IMR-90 (cell line): ENCODE results near the gene RPS6KA5. TPM values are rescaled to one million over a fixed set of nuclear protein-coding genes. Genes with fewer than 3 reads are reported as not detected.

Experiments used
- ATAC-seq: fragments of 200-7000 bp; cut with Tn5 transposase; 2 replicates; pipeline ENCODE4 v1.9.1; 2020; ENCODE audit warnings: low read depth, mild to moderate bottlenecking, moderate library complexity
- BruUV-seq: library from RNA; stranded (reverse); fragments of 400-500 nt; replicated peaks from 2 replicates; lab custom pipeline; 2021; lab: Mats Ljungman, UMichigan
- CTCF ChIA-PET: fragments of 300-600 bp; formaldehyde crosslinking; extraction: SDS; loops from one replicate; lab custom pipeline; 2021; ENCODE audit warnings: antibody characterized with exemption; lab: Yijun Ruan, JAX
- POLR2A ChIA-PET: fragments of 300-600 bp; sonication (Branson Sonifier 250); formaldehyde crosslinking; loops from one replicate; lab custom pipeline; 2022; ENCODE audit warnings: antibody characterized with exemption; ENCODE audit not compliant: unreplicated experiment; lab: Charles Lee
- DNase-seq: peaks from one replicate; pipeline ENCODE4 v3.0.0; 2013
- H2AFZ ChIP-seq: replicated peaks from 2 replicates; pipeline ENCODE3; 2013; ENCODE audit warnings: low read length, mild to moderate bottlenecking; ENCODE audit not compliant: poor library complexity
- H2AK5ac ChIP-seq: 2 replicates; pipeline ENCODE4 v1.6.1; 2013; ENCODE audit warnings: low read depth, low read length, inconsistent platforms
- H2AK9ac ChIP-seq: replicated peaks from 2 replicates; pipeline ENCODE3; 2013; ENCODE audit warnings: mild to moderate bottlenecking, low read depth, low read length, moderate library complexity; ENCODE audit not compliant: poor library complexity
- H2BK120ac ChIP-seq: 2 replicates; pipeline ENCODE4 v1.6.1; 2013; ENCODE audit warnings: low read depth, low read length, inconsistent platforms
- H2BK15ac ChIP-seq: 3 replicates; pipeline ENCODE4 v1.6.1; 2013; ENCODE audit warnings: low read depth, low read length, inconsistent platforms
- H2BK20ac ChIP-seq: 2 replicates; pipeline ENCODE4 v1.6.1; 2013; ENCODE audit warnings: low read depth, mild to moderate bottlenecking, inconsistent platforms, low read length, moderate library complexity
- H2BK5ac ChIP-seq: 2 replicates; pipeline ENCODE4 v1.6.1; 2013; ENCODE audit warnings: mild to moderate bottlenecking, low read depth, low read length, inconsistent platforms; ENCODE audit not compliant: poor library complexity, severe bottlenecking
- H3K14ac ChIP-seq: replicated peaks from 2 replicates; pipeline ENCODE4 v1.6.1; 2013; ENCODE audit warnings: low read depth, low read length, inconsistent platforms
- H3K18ac ChIP-seq: 2 replicates; pipeline ENCODE4 v1.6.1; 2013; ENCODE audit warnings: low read depth, low read length, control low read depth
- H3K23ac ChIP-seq: 2 replicates; pipeline ENCODE4 v1.6.1; 2013; ENCODE audit warnings: low read depth, low read length, inconsistent platforms
- H3K27ac ChIP-seq: 2 replicates; pipeline ENCODE4 v1.5.1; 2013; ENCODE audit warnings: mild to moderate bottlenecking, control low read depth, low read length; ENCODE audit not compliant: insufficient read depth
- H3K27me3 ChIP-seq: 2 replicates; pipeline ENCODE4 v1.6.1; 2013; ENCODE audit warnings: low read length; ENCODE audit not compliant: control insufficient read depth, insufficient read depth
- H3K36me3 ChIP-seq: 2 replicates; pipeline ENCODE4 v1.6.1; 2013; ENCODE audit warnings: low read length, mixed read lengths; ENCODE audit not compliant: control insufficient read depth, insufficient read depth
- H3K4ac ChIP-seq: 2 replicates; pipeline ENCODE4 v1.6.1; 2013; ENCODE audit warnings: low read depth, low read length, inconsistent platforms
- H3K4me1 ChIP-seq: 2 replicates; pipeline ENCODE4 v1.6.1; 2013; ENCODE audit warnings: low read length, mixed read lengths; ENCODE audit not compliant: control insufficient read depth, insufficient read depth
- H3K4me2 ChIP-seq: 2 replicates; pipeline ENCODE4 v1.6.1; 2013; ENCODE audit warnings: low read depth, mild to moderate bottlenecking, control low read depth, low read length, moderate library complexity
- H3K4me3 ChIP-seq: 2 replicates; pipeline ENCODE4 v1.5.1; 2013; ENCODE audit warnings: low read depth, mild to moderate bottlenecking, control low read depth, low read length, moderate library complexity; ENCODE audit not compliant: insufficient read depth
- H3K56ac ChIP-seq: 2 replicates; pipeline ENCODE4 v1.6.1; 2013; ENCODE audit warnings: low read length, inconsistent platforms; ENCODE audit not compliant: insufficient read depth; ENCODE audit errors: extremely low read depth
- H3K79me1 ChIP-seq, 2 experiments: 2 replicates each; pipeline ENCODE4 v1.6.1; 2013; ENCODE audit warnings: low read length in 2 of 2, inconsistent platforms in 1 of 2, low read depth in 1 of 2
- H3K9ac ChIP-seq: 2 replicates; pipeline ENCODE4 v1.6.1; 2013; ENCODE audit warnings: low read depth, low read length, control low read depth
- H3K9me1 ChIP-seq: 2 replicates; pipeline ENCODE4 v1.6.1; 2013; ENCODE audit warnings: low read length, inconsistent platforms; ENCODE audit not compliant: insufficient read depth
- H3K9me3 ChIP-seq: 2 replicates; pipeline ENCODE4 v1.6.1; 2013; ENCODE audit warnings: low read length; ENCODE audit not compliant: control insufficient read depth, insufficient read depth
- H4K20me1 ChIP-seq: 2 replicates; pipeline ENCODE4 v1.6.1; 2013; ENCODE audit warnings: low read length, inconsistent platforms; ENCODE audit not compliant: insufficient read depth
- H4K5ac ChIP-seq: 2 replicates; pipeline ENCODE4 v1.6.1; 2013; ENCODE audit warnings: mild to moderate bottlenecking, low read depth, low read length, control low read depth
- H4K8ac ChIP-seq, 2 experiments: 2 replicates each; pipeline ENCODE4 v1.6.1; 2013; ENCODE audit warnings: low read depth in 2 of 2, low read length in 2 of 2, control low read depth in 1 of 2, inconsistent platforms in 1 of 2
- H4K91ac ChIP-seq: 2 replicates; pipeline ENCODE4 v1.6.1; 2013; ENCODE audit warnings: low read depth, low read length, inconsistent platforms; ENCODE audit not compliant: insufficient read depth
- BHLHE40 ChIP-seq: fragments of 150-350 bp; IDR thresholded peaks from 2 replicates; pipeline ENCODE4 v1.6.1; 2016; ENCODE audit warnings: mild to moderate bottlenecking, low read depth, low read length
- CEBPB ChIP-seq: IDR thresholded peaks from 2 replicates; pipeline ENCODE4 v1.6.1; 2012; ENCODE audit warnings: low read depth, low read length, improper control_type of control experiment
- CHD1 ChIP-seq: IDR thresholded peaks from 2 replicates; pipeline ENCODE4 v1.6.1; 2012; ENCODE audit warnings: low read depth, low read length, improper control_type of control experiment
- MAFK ChIP-seq: IDR thresholded peaks from 2 replicates; pipeline ENCODE4 v1.6.1; 2012; ENCODE audit warnings: low read depth, low read length, improper control_type of control experiment
- MXI1 ChIP-seq: IDR thresholded peaks from 2 replicates; pipeline ENCODE4 v1.6.1; 2012; ENCODE audit warnings: low read depth, mild to moderate bottlenecking, low read length, moderate library complexity, borderline replicate concordance
- NFE2L2 ChIP-seq: fragments of 150-350 bp; IDR thresholded peaks from 2 replicates; pipeline ENCODE4 v1.6.1; 2016; ENCODE audit warnings: low read depth, mild to moderate bottlenecking, low read length
- POLR2A ChIP-seq: IDR thresholded peaks from 2 replicates; pipeline ENCODE4 v1.6.1; 2012; ENCODE audit warnings: mild to moderate bottlenecking, low read depth, low read length
- RAD21 ChIP-seq: IDR thresholded peaks from 2 replicates; pipeline ENCODE4 v1.6.1; 2012; ENCODE audit warnings: low read length, improper control_type of control experiment
- RFX5 ChIP-seq: IDR thresholded peaks from 2 replicates; pipeline ENCODE4 v1.8.0; 2012; ENCODE audit warnings: low read depth, mild to moderate bottlenecking, low read length, moderate library complexity
- SMC3 ChIP-seq: fragments of 150-350 bp; IDR thresholded peaks from 2 replicates; pipeline ENCODE4 v1.6.1; 2016; ENCODE audit warnings: low read depth, mild to moderate bottlenecking, antibody characterized with exemption, low read length, moderate library complexity
- dilution Hi-C: fragments of 300-500 bp; cut with HindIII; formaldehyde crosslinking; loops from one replicate; pipeline ENCODE4 v1.14.3; 2018; ENCODE audit warnings: low sequenced_read_pairs; ENCODE audit not compliant: unreplicated experiment
- in situ Hi-C: fragments of 300-500 bp; cut with MboI; formaldehyde crosslinking; loops from 3 replicates; pipeline ENCODE4 v1.14.3; 2019; ENCODE audit warnings: low sequenced_read_pairs, inconsistent platforms, mixed read lengths
- intact Hi-C: fragments of 100-400 bp; cut with micrococcal nuclease; formaldehyde crosslinking; loops from 2 replicates; pipeline ENCODE4 v1.10.0; 2022
- polyA plus RNA-seq, 3 experiments: library from polyadenylated mRNA; depleted of rRNA; stranded (reverse); fragments of >200 nt; gene quantifications; 2 replicates each; pipeline ENCODE4 v1.2.3, GENCODE V29; 2012; ENCODE audit warnings: low replicate concordance in 1 of 3
- total RNA-seq: library from RNA; depleted of rRNA; stranded (reverse); fragments of >200 nt; gene quantifications from 2 replicates; pipeline ENCODE4 v1.2.3, GENCODE V29; 2012
- TF ChIP-seq, protein P1 (sequence below): fragments of 150-350 bp; IDR thresholded peaks from 2 replicates; pipeline ENCODE4 v1.6.1; 2017; ENCODE audit warnings: mild to moderate bottlenecking, antibody characterized with exemption, low read length, low read depth
- TF ChIP-seq, protein P2 (sequence below): conservative IDR thresholded peaks from 2 replicates; pipeline ENCODE4 v1.5.1; 2012; ENCODE audit warnings: mild to moderate bottlenecking, low read depth, low read length, improper control_type of control experiment
- TF ChIP-seq, protein P3 (sequence below): fragments of 150-350 bp; IDR thresholded peaks from 2 replicates; pipeline ENCODE4 v1.6.1; 2016; ENCODE audit warnings: low read depth, mild to moderate bottlenecking, low read length, moderate library complexity, borderline replicate concordance

RPS6KA5 gene
- total and polyA plus RNA-seq, 2 of the 4 experiments (the other 2 are of a cell fraction) = 0.36 TPM

DNA sequence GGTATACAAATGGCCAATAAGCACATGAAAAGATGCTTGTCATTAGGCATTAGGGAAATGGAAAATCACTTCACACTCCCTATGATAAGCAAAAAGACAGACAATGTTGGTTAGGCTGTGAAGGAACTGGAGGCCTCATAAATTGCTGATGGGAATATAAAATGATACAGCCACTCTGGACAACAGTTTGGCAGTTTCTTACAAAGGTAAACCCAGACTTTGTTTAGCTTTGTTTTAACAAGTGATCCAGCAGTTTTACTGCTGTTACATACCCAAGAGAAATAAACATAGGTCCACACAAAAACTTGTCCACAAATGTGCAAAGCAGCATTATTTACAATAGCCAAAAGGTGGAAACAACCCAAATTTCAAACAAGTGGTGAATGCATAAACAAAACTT, 5.4 kb downstream of the RPS6KA5 start:
- no TSS peak for BruUV-seq
- CTCF ChIA-PET = no interaction called here
- in situ Hi-C loops = no loop called here

More for the DNA sequence above, 5.4 kb downstream of the RPS6KA5 start:
- Histone ChIP-seq H2AFZ (no peak overlapping the region), H3K27me3 (no peaks in the 10 kb centered on the region), H2BK20ac (no peak overlapping the region), H2BK120ac (no peak overlapping the region), H3K9ac (no peak overlapping the region), H3K4me3 (no peak overlapping the region), H3K4me1 (no peaks in the 10 kb centered on the region), H4K91ac (no peak overlapping the region), H4K5ac (no peak overlapping the region), H3K4me2 (no peak overlapping the region), H3K9me1 (no peaks in the 10 kb centered on the region), H3K79me1 (no peaks in the 10 kb centered on the region), H4K8ac (no peak overlapping the region), H3K23ac (no peak overlapping the region), H4K20me1 (no peaks in the 10 kb centered on the region), H3K27ac (no peak overlapping the region), H2AK5ac (no peak overlapping the region), H3K56ac (no peak overlapping the region), H3K9me3 (no peaks in the 10 kb centered on the region), H3K18ac (no peak overlapping the region), H2BK15ac (no peak overlapping the region), H3K36me3 (no peaks in the 10 kb centered on the region), H3K4ac (no peak overlapping the region), H3K14ac (no peak overlapping the region), H2AK9ac (no peak overlapping the region), H2BK5ac (no peak overlapping the region)
- TF ChIP-seq NFE2L2 (no peak), RAD21 (no peak), MAFK (no peak), CHD1 (no peak), POLR2A (no peak), SMC3 (no peak), CEBPB (no peak), BHLHE40 (no peak), MXI1 (no peak), RFX5 (no peak)
- TF ChIP-seq, protein P1, sequence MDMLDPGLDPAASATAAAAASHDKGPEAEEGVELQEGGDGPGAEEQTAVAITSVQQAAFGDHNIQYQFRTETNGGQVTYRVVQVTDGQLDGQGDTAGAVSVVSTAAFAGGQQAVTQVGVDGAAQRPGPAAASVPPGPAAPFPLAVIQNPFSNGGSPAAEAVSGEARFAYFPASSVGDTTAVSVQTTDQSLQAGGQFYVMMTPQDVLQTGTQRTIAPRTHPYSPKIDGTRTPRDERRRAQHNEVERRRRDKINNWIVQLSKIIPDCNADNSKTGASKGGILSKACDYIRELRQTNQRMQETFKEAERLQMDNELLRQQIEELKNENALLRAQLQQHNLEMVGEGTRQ = no peak
- TF ChIP-seq, protein P2, sequence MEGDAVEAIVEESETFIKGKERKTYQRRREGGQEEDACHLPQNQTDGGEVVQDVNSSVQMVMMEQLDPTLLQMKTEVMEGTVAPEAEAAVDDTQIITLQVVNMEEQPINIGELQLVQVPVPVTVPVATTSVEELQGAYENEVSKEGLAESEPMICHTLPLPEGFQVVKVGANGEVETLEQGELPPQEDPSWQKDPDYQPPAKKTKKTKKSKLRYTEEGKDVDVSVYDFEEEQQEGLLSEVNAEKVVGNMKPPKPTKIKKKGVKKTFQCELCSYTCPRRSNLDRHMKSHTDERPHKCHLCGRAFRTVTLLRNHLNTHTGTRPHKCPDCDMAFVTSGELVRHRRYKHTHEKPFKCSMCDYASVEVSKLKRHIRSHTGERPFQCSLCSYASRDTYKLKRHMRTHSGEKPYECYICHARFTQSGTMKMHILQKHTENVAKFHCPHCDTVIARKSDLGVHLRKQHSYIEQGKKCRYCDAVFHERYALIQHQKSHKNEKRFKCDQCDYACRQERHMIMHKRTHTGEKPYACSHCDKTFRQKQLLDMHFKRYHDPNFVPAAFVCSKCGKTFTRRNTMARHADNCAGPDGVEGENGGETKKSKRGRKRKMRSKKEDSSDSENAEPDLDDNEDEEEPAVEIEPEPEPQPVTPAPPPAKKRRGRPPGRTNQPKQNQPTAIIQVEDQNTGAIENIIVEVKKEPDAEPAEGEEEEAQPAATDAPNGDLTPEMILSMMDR = no peak
- TF ChIP-seq, protein P3, sequence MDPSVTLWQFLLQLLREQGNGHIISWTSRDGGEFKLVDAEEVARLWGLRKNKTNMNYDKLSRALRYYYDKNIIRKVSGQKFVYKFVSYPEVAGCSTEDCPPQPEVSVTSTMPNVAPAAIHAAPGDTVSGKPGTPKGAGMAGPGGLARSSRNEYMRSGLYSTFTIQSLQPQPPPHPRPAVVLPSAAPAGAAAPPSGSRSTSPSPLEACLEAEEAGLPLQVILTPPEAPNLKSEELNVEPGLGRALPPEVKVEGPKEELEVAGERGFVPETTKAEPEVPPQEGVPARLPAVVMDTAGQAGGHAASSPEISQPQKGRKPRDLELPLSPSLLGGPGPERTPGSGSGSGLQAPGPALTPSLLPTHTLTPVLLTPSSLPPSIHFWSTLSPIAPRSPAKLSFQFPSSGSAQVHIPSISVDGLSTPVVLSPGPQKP = no peak
- dilution Hi-C loops = no loop called here
- no peak for ATAC-seq
- DNase-seq = no peak
- intact Hi-C loops = loop anchor here (5.0 kb wide), 2 partner anchors 153 to 232 kb away; no protein-coding TSS in a partner anchor
- POLR2A ChIA-PET = no interaction called here
